Sigmoid colon (tissue), 4 donors: ENCODE results near the gene IMMP2L.

Experiments
- CTCF ChIP-seq, 4 experiments: fragments of 450-650 bp in 3 of 4; fragments of 200-600 bp in 1 of 4; IDR thresholded peaks; one replicate each; pipeline ENCODE4 v1.5.1; 2016 to 2019; ENCODE audit warnings: antibody characterized with exemption in 4 of 4, mild to moderate bottlenecking in 3 of 4, moderate library complexity in 2 of 4
- EP300 ChIP-seq, 4 donors: sonication (generic); formaldehyde crosslinking; IDR thresholded peaks; one replicate each; pipeline ENCODE4 v1.6.1; 2017; ENCODE audit warnings: antibody characterized with exemption in 4 of 4
- POLR2A ChIP-seq, 2 donors: fragments of 450-650 bp; IDR thresholded peaks; one replicate each; pipeline ENCODE4 v1.6.1; 2016; ENCODE audit warnings: antibody characterized with exemption in 2 of 2, mild to moderate bottlenecking in 2 of 2, moderate library complexity in 2 of 2
- POLR2AphosphoS5 ChIP-seq, 4 donors: sonication (generic); formaldehyde crosslinking; IDR thresholded peaks; one replicate each; pipeline ENCODE4 v1.6.1; 2017; ENCODE audit warnings: antibody characterized with exemption in 4 of 4

- TF ChIP-seq POLR2AphosphoS5 (IDR thresholded peaks at IDR 0.05) (no peak), POLR2A (IDR thresholded peaks at IDR 0.05) (no peak), CTCF (IDR thresholded peaks at IDR 0.05) (no peak), EP300 (IDR thresholded peaks at IDR 0.05) (no peak)
These were observed 719.5 kb downstream of the IMMP2L start for GRCh38 chr7:110842796-110843195.
